Adipocyte (in vitro differentiated cells): ENCODE results near the gene ARHGEF11.

Source experiments
- DNase-seq: peaks from one replicate; pipeline ENCODE4 v3.0.0-alpha.2; 2015; ENCODE audit warnings: low read depth
- H3K27me3 ChIP-seq: replicated peaks from 2 replicates; pipeline ENCODE4 v1.7.0; 2013; ENCODE audit warnings: mild to moderate bottlenecking, low read length, moderate library complexity; ENCODE audit not compliant: control insufficient read depth, insufficient read depth
- H3K36me3 ChIP-seq: 2 replicates; pipeline ENCODE4 v1.7.0; 2013; ENCODE audit warnings: low read length, mild to moderate bottlenecking, moderate library complexity; ENCODE audit not compliant: control insufficient read depth, insufficient read depth, severe bottlenecking
- H3K4me1 ChIP-seq: 2 replicates; pipeline ENCODE4 v1.7.0; 2013; ENCODE audit warnings: mild to moderate bottlenecking, low read length, moderate library complexity; ENCODE audit not compliant: control insufficient read depth, insufficient read depth
- H3K4me3 ChIP-seq: 2 replicates; pipeline ENCODE4 v1.7.0; 2013; ENCODE audit warnings: mild to moderate bottlenecking, low read length, moderate library complexity
- H3K9ac ChIP-seq: 2 replicates; pipeline ENCODE4 v1.7.0; 2013; ENCODE audit warnings: mild to moderate bottlenecking, low read length, moderate library complexity
- H3K9me3 ChIP-seq: 2 replicates; pipeline ENCODE4 v1.7.0; 2013; ENCODE audit warnings: mild to moderate bottlenecking, low read length, moderate library complexity; ENCODE audit not compliant: control insufficient read depth

ARHGEF11 gene

GRCh38 chr1:156908541-156908940, 137.0 kb downstream of the ARHGEF11 start:
- H3K4me1 ChIP-seq: peaks cover 33% of the 10 kb centered on the region
- no peak overlapping the region for H3K9ac ChIP-seq
- H3K4me3 ChIP-seq: no peak overlapping the region
- DNase-seq: no peak
- H3K36me3 ChIP-seq: no peaks in the 10 kb centered on the region
- no peaks in the 10 kb centered on the region for H3K9me3 ChIP-seq
- H3K27me3 ChIP-seq: no peaks in the 10 kb centered on the region

- no peak for DNase-seq
- H3K4me1 ChIP-seq: peaks cover 35% of the 10 kb centered on the region
- H3K27me3 ChIP-seq: no peaks in the 10 kb centered on the region
- H3K9me3 ChIP-seq: no peaks in the 10 kb centered on the region
- no peak overlapping the region for H3K9ac ChIP-seq
- no peaks in the 10 kb centered on the region for H3K36me3 ChIP-seq
- no peak overlapping the region for H3K4me3 ChIP-seq
Measured at GRCh38 chr1:156906206-156906906, 139.2 kb downstream of the ARHGEF11 start.

GRCh38 chr1:156905651-156906050, 139.9 kb downstream of the ARHGEF11 start:
- DNase-seq: no peak
- Histone ChIP-seq H3K4me3 (no peak overlapping the region), H3K4me1 (peaks cover 41% of the 10 kb centered on the region), H3K9me3 (no peaks in the 10 kb centered on the region), H3K9ac (no peak overlapping the region), H3K36me3 (no peaks in the 10 kb centered on the region), H3K27me3 (no peaks in the 10 kb centered on the region)

GRCh38 chr1:156905176-156905575, 140.4 kb downstream of the ARHGEF11 start:
- H3K36me3 ChIP-seq: no peaks in the 10 kb centered on the region
- H3K9me3 ChIP-seq: no peaks in the 10 kb centered on the region
- H3K27me3 ChIP-seq: no peaks in the 10 kb centered on the region
- no peak overlapping the region for H3K4me3 ChIP-seq
- H3K4me1 ChIP-seq: peaks cover 45% of the 10 kb centered on the region
- DNase-seq: no peak
- no peak overlapping the region for H3K9ac ChIP-seq

GRCh38 chr1:156904187-156904959, 141.2 kb downstream of the ARHGEF11 start:
- no peak for DNase-seq

GRCh38 chr1:156903328-156904091, 142.0 kb downstream of the ARHGEF11 start:
- Histone ChIP-seq H3K9ac (no peak overlapping the region), H3K9me3 (no peaks in the 10 kb centered on the region), H3K27me3 (no peaks in the 10 kb centered on the region), H3K36me3 (no peaks in the 10 kb centered on the region), H3K4me1 (peaks cover 50% of the 10 kb centered on the region), H3K4me3 (no peak overlapping the region)
- no peak for DNase-seq

More at GRCh38 chr1:156904187-156904959, 141.2 kb downstream of the ARHGEF11 start:
- Histone ChIP-seq H3K27me3 (no peaks in the 10 kb centered on the region), H3K9me3 (no peaks in the 10 kb centered on the region), H3K9ac (no peak overlapping the region), H3K4me1 (peaks cover 45% of the 10 kb centered on the region), H3K4me3 (no peak overlapping the region), H3K36me3 (no peaks in the 10 kb centered on the region)

DNA sequence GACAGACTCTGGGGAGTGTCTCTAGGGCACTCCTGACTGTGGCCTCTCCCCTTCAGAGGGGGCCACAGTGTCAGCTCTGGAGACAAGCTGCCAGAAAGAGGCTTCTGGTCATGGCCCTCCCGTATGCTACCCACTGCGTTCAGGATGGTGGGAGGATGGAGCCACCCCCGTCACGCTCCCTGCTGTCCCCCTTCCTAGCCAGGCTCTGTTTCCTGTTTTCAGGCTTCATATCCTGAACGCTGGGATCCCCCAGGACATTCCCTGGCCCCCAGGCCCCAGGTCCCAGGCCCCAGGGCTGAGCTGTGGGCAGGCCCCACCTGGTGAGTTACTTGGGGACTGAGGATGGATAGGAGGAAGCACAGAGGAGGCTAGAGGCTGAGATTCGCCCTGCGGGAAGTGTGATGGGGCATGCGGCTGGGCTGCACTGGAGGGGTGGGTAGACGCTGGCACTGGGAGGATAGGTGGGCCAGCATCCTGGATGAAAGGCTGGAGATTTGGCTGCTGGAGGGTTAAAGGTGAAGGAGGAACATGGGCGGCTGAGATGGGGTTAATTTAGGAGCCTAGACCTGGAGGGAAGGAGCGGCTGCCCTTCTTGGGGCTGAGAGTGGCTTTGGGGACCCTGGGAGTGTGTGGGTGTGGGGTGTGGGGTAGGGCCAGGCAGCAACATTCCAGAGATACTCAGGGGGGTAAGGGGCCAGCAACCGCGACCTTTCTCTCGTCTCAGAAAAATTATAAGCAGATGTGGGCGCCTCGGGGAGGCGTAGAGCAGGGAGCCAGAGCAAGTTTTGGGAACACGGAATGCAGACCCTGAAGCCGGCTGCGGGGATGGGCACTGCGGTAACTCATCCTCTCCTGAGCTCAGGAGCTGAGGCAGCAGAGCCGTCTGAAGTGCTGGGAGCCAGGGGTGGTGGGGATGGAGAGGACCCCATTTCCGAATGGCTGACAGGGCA, 143.3 kb downstream of the ARHGEF11 start:
- H3K27me3 ChIP-seq: no peaks in the 10 kb centered on the region
- peaks cover 58% of the 10 kb centered on the region for H3K4me1 ChIP-seq
- H3K9me3 ChIP-seq: no peaks in the 10 kb centered on the region
- no peak overlapping the region for H3K4me3 ChIP-seq
- DNase-seq: peak; percentile 67
- no peaks in the 10 kb centered on the region for H3K36me3 ChIP-seq
- H3K9ac ChIP-seq: peak overlapping the region; percentile 49

GRCh38 chr1:156901590-156901900, 144.0 kb downstream of the ARHGEF11 start:
- Histone ChIP-seq H3K36me3 (no peaks in the 10 kb centered on the region), H3K9ac (no peak overlapping the region), H3K4me1 (peaks cover 58% of the 10 kb centered on the region), H3K9me3 (no peaks in the 10 kb centered on the region), H3K4me3 (no peak overlapping the region), H3K27me3 (no peaks in the 10 kb centered on the region)
- no peak for DNase-seq

DNA sequence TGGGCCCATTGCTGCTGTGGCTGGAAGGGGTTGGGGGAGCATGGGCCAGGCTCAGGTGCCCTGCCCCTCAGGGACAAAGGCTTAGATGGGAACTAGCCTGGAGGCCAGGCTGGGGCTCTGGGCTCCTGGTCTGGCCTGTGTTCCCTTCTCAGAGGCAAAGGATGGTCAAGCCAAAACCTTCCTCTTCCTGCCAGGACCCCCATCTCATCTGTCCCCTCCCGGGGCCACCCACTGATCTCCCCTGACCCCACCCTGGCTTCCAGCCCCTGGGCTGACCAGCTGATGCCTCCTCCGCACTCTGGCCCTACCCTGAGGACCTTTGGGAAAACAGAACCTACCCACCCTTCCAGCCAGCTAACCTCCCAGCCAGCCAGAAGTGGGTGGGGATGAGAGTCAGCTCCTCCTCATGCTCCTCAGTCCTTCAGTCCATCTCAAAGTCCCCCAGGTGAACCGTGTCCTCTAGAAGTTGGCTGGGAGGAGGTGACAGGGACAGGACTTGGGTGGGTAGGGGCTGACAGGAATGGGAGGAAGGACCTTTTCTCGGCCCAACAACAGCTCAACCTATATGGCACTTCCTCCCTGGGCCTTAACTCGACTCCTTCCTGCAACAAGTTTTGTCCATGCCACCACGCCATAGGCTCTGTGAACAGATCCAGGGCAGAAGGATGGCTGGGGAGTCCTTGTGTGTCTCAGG, 144.5 kb downstream of the ARHGEF11 start:
- no peak for DNase-seq
- Histone ChIP-seq H3K9me3 (no peaks in the 10 kb centered on the region), H3K4me1 (peaks cover 61% of the 10 kb centered on the region), H3K36me3 (no peaks in the 10 kb centered on the region), H3K4me3 (no peak overlapping the region), H3K27me3 (no peaks in the 10 kb centered on the region), H3K9ac (no peak overlapping the region)

GRCh38 chr1:156899956-156900718, 145.4 kb downstream of the ARHGEF11 start:
- H3K4me1 ChIP-seq: peaks cover 70% of the 10 kb centered on the region
- no peaks in the 10 kb centered on the region for H3K9me3 ChIP-seq
- no peak overlapping the region for H3K9ac ChIP-seq
- H3K27me3 ChIP-seq: no peaks in the 10 kb centered on the region
- H3K36me3 ChIP-seq: no peaks in the 10 kb centered on the region
- no peak for DNase-seq
- H3K4me3 ChIP-seq: no peak overlapping the region
